Neural progenitor cell (in vitro differentiated cells): ENCODE data around the gene GPR141.

Experiments
- EZH2phosphoT487 ChIP-seq: fragments of 200-600 bp; sonication (generic); IDR thresholded peaks from 2 replicates; pipeline ENCODE4 v1.6.1; 2017; ENCODE audit warnings: antibody characterized with exemption
- TF ChIP-seq, protein P1 (sequence below): fragments of 200-600 bp; sonication (generic); IDR thresholded peaks from 2 replicates; pipeline ENCODE4 v1.5.1; 2017; ENCODE audit warnings: antibody characterized with exemption, mild to moderate bottlenecking

- TF ChIP-seq, protein P1, sequence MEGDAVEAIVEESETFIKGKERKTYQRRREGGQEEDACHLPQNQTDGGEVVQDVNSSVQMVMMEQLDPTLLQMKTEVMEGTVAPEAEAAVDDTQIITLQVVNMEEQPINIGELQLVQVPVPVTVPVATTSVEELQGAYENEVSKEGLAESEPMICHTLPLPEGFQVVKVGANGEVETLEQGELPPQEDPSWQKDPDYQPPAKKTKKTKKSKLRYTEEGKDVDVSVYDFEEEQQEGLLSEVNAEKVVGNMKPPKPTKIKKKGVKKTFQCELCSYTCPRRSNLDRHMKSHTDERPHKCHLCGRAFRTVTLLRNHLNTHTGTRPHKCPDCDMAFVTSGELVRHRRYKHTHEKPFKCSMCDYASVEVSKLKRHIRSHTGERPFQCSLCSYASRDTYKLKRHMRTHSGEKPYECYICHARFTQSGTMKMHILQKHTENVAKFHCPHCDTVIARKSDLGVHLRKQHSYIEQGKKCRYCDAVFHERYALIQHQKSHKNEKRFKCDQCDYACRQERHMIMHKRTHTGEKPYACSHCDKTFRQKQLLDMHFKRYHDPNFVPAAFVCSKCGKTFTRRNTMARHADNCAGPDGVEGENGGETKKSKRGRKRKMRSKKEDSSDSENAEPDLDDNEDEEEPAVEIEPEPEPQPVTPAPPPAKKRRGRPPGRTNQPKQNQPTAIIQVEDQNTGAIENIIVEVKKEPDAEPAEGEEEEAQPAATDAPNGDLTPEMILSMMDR: no peak
- no peak for TF ChIP-seq EZH2phosphoT487
Observed at GRCh38 chr7:37703361-37703760, 19.8 kb downstream of the GPR141 start.
